SKM-1 (cell line): ENCODE measurements around the gene DPP3.
A peak's percentile ranks its signal among the peaks of the same experiment; 100 is the strongest.
"Not testable (repeated sequence)": the region's sequence is repeated elsewhere in the genome, so short reads cannot be mapped to it uniquely, and the experiment has no call there.

Experiments used
- DNase-seq: peaks from one replicate; lab custom pipeline; 2025; ENCODE audit not compliant: unreplicated experiment; lab: John Stamatoyannopoulos, UW

The DPP3 gene

DNA sequence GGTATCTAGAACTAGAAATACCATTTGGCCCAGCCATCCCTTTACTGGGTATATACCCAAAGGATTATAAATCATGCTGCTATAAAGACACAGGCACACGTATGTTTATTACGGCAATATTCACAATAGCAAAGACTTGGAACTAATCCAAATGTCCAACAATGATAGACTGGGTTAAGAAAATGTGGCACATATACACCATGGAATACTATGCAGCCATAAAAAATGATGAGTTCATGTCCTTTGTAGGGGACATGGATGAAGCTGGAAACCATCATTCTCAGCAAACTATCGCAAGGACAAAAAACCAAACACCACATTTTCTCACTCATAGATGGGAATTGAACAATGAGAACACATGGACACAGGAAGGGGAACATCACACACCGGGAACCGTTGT is 16.1 kb upstream of the DPP3 start:
- not testable (repeated sequence) for DNase-seq

DNA sequence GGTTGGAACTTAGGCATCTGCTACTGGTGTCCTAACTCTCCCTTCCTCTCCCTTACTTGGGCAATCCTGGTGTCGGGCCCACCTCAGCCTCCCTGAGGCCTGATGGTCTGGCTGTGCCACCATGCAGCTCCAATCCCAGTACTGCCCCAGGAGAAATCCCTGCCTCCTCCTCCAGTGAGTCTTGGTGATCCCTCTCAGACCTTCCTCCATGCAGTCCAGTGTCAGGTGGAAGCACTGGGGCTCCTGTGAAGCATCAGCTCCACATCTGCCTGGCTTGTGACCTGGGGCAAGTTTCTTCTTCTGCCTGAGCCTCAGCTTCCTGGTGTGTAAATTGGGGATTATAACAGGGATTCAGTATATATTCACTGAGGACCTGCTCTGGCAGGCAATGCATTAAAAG is 15.3 kb upstream of the DPP3 start:
- DNase-seq = no peak

DNA sequence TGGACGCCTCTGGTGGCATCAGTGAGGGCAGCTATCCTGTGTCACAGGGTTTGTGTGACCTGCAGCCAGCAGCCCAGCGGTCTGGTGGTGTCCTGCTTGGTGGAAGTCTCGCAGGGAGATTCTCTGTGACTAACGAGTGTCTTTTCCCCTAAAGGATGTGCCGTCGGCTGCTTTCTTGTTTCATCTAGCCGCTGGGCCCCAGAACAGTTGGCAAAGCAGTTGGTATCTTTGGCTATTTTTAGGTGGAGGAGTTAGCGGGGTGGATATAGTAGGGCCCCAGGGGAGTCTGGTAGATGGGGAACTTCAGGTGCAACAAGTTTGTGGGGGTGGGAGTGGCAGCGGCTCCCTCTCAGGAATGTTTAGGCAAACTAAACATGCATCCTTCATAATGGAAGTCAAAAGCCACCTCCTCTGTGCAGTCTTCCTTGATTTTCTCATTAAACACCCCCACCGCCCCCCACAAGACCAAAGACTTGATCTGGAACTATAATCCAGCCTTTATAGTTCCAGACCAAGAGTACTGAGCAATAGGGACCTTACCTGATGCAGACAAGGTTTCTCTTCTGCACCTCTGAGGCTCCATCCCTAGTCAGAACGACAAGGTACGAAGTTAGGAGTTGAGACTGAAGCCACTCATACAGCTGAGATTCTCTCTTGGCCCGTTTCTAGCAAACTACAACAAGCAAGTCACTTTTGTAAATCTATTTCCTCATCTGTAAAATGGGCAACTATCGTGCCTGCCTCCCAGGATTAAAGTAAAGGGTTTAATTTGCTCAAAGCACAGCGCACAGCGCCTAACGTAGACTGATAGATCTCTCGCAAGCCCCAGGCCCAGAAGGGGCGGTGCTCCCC is 14.6 kb upstream of the DPP3 start:
- no peak for DNase-seq

DNA sequence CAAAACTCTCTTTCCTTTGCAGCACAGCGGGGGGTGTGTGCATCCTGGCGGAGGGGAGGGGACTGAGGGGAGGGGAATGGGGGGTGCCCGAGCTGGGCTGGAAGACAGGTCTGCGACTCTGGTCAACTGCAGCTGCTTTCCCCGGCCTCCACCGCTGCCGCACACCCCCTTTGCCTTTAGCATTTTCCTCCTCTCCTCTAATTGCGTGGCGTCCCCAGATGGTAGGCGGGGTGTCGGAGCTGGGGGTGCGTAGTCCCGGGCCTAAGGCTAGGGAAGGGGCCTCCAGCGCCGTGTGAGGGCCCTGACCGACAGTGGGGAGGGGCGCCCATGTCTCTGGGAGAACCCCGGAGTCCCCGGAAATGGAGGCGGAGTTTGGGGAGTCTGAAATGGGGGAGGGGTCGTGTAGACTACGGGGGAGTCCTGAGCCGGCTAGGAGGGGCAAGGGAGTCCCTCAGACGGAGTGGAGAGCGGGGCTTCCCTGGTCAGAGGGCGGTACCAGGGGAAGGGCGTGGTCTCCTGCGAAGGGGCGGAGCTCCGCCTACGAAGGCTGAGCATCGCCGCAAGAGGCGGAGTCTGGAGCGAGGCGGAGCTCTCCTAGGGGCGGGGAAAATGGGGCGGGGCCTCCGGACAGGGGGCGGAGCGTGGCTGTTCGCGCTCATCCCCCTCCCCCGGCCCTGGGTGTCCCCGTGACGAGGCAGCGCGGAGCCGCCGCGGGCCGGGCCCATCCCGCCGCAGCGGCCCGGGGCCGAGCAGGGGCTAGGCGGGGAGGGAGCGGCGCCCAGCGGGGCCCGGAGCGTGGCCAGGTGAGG is 13.8 kb upstream of the DPP3 start, which contains the start of gene PELI3:
PELI3 (plus strand) TSS at position 681 of the 809 bp plus-strand sequence. CDS start 1,224 bp downstream, outside the sequence.
- DNase-seq = peak; percentile 76

DNA sequence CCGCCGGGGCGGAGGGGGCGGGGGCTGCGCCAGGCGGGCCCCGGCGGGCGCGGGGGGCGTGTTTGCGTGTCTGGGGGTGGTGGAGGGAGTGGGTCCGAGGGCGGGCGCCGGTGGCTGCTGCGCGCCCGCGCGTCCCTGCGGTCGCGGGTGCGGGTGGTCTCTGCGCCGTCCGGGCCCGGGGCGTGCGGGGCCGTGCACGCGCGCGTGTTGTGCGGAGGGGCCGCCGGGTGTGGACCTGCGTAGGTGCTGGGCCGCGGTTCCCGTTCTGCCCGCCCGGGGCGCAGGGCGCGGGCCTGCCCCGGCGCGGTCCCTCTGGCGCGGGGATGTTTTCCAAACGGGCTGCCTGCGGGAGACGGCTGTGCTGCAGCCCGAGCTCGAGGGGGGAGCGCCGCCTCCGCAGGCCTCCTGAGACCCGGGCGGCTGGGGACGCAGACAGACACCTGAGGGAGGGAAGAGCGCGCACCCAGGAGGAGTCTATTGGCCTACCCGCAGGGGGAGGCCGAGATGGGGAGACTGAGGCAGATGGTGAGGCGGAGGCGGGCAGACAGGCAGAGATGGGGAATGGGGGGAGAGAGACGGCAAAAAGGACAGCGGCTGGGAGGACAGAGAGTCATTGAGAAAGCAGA is 13.1 kb upstream of the DPP3 start:
- DNase-seq = no peak

DNA sequence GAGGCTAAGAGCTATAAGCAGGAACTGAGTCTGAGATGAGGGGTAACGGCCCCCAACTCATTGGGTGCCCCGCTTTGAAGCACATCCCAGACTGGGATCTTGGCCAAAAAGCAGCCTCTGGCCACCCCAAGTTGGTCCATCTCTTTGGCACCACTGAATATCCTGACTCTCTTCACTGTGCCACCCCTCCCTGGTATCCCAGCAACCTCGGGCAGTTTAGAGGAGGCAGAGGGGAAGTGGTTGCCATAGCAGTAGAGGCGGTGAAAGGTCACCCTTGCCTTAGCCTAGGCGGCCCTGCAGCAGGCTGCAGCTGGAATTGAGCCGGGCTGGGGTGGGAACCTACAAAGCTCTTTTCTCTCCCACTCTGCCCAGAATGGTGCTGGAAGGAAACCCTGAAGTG is 12.5 kb upstream of the DPP3 start:
- DNase-seq = peak; percentile 51

DNA sequence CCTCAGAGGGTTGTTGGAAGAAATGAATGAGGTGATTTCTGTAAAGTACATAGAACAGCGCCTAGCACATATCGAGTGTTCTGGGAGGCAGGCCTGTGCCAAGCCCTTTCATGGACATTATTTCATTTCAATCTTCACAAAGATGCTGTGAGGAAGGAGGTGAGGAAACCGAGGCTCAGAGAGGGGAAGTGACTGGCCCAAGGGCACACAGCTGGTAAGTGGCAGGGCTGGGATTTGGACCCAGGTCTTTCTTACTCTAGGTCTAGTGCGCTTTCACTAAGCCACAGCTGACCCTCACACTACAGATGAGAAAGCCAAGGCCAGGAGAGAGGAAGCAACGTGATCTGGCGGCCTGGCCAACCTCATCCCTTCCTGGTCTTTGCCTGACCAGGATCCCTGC is 11.5 kb upstream of the DPP3 start:
- DNase-seq = no peak

DNA sequence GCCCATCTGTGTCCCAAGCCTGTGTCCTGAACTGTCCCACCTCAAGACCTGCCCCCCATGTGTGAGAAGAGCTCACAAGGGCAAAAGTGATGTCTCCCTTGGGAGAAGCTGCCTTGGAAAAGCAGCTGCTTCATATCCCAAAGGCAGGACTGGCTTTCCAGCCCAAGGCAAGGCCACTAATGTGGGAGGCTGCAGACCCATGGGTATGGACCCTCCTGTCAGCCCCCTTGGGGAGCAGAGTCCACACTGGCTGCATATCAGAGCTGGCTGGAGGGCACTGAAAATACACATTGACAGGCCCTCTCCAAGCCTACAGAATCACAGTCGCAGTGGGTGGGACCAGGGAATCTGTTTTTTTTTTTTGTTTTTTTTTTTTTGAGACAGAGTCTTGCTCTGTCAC is 10.8 kb upstream of the DPP3 start:
- no peak for DNase-seq

DNA sequence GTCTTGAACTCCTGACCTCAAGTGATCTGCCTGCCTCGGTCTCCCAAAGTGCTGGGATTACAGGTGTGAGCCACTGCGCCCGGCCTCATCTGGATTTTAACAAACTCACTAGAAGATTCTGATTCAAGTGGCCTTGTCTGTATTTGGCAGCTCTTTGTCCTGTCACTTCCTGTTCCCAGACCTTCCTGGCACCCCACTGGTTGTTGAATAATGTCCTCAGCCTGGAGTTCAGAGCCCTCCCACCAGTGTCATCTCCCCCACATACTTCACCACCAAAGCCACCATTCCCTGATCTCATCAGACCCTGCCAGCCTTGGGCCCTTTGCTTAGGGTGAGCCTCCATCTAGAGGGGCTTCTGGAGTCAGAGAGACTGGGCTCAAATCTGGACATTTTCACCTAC is 10.2 kb upstream of the DPP3 start:
- no peak for DNase-seq

DNA sequence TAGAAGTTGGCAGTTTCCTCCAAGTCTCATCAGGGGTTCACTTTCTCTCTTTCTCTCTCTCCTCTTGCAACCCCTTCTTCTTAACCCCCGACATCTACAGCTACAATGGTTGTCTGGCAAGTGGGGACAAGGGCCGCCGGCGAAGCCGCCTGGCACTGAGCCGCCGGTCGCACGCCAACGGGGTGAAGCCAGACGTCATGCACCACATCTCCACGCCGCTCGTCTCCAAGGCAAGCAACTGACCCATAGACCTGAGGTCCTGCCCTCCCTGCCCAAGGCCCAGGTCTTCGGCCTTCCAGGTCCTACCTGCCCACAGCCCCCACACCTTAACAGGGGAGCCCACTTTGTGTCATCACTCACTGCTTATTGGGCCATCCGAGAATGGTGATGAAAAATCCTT is 9.1 kb upstream of the DPP3 start:
- DNase-seq = no peak

DNA sequence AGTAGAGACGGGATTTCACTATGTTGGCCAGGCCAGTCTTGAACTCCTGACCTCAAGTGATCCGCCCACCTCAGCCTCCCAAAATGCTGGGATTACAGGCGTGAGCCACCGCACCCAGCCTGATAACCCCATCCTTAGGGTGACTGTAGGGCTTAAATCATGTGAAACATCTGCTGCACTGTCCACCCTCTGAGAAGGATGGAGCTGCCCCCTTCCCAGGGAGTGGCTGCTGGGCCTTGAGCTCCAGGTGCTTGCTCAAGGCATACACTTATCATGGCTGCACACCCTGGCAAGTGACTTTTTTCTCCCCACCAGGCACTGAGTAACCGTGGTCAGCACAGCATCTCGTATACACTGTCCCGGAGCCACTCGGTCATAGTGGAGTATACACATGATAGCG is 8.2 kb upstream of the DPP3 start:
- no peak for DNase-seq

DNA sequence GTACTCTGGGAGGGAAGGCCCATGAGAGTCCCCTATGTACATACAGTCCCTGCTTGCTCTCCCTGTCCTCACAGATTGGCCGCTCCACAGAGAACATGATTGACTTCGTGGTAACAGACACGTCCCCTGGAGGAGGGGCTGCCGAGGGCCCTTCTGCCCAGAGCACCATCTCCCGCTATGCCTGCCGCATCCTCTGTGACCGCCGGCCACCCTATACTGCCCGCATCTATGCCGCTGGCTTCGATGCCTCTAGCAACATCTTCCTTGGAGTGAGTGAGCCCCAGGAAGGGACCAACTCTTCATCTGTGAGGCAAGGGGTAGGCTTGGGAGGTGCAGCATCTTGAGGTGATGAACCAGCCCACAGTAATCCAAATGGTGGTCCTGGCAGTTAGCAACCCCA is 7.1 kb upstream of the DPP3 start:
- DNase-seq = no peak

DNA sequence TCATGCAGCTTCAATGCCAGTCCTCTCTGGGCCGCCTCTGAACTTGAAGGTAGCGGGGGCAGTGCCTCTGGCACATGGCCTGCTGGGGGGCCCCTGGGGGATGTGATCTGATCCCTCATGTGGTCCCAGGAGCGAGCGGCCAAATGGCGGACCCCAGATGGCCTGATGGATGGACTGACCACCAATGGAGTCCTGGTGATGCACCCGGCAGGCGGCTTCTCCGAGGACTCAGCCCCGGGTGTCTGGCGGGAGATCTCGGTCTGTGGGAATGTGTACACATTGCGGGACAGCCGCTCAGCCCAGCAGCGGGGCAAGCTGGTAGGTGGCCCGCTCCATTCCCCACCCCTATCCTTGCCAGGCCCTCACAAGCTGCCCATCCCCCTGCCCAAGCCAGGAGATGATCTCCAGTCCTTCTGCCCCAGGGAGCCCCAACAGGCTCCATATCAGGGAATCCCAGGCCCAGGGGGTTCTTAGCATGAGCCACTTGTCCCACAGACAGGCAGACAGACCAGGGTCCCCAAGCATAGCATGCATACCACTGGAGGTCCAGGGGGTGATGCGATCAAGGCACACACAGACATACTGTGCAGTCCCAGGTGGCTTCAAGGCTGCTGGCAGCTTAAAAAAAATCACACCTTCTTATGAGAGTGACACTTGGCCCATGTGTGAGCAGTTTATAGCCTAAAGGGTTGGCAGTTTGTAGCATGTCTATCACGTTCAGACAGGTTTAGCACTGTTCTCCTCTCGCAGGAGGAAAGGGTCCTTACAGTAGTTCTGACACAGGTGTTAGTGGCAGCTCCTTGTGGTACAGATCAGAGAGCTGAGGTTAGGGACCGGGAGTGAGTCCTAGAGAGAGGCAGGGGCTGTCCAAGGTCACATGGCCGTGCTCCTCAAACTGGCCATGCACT is 6.4 kb upstream of the DPP3 start:
- DNase-seq = no peak

DNA sequence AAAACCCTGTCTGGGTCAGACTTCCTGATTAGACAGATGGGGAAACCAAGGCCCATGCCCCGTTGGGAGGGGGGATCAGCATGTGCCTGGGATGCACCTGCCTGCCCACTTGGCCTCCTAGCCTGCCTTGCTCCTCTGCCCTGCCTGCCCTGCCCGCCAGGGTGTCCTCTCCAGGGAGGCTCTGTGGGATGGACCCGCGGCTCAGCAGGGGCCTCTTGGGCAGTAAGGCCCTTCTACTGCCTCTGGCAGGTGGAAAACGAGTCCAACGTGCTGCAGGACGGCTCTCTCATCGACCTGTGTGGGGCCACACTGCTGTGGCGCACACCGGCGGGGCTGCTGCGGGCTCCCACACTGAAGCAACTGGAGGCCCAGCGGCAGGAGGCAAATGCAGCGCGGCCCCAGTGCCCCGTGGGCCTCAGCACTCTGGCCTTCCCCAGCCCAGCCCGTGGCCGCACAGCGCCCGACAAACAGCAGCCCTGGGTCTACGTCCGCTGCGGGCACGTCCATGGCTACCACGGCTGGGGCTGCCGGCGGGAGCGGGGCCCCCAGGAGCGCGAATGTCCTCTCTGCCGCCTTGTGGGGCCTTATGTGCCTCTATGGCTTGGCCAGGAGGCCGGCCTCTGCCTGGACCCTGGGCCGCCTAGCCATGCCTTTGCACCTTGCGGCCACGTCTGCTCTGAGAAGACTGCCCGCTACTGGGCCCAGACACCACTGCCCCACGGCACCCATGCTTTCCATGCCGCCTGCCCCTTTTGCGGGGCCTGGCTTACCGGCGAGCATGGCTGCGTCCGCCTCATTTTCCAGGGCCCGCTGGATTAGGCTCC is 4.7 kb upstream of the DPP3 start:
- DNase-seq = no peak

DNA sequence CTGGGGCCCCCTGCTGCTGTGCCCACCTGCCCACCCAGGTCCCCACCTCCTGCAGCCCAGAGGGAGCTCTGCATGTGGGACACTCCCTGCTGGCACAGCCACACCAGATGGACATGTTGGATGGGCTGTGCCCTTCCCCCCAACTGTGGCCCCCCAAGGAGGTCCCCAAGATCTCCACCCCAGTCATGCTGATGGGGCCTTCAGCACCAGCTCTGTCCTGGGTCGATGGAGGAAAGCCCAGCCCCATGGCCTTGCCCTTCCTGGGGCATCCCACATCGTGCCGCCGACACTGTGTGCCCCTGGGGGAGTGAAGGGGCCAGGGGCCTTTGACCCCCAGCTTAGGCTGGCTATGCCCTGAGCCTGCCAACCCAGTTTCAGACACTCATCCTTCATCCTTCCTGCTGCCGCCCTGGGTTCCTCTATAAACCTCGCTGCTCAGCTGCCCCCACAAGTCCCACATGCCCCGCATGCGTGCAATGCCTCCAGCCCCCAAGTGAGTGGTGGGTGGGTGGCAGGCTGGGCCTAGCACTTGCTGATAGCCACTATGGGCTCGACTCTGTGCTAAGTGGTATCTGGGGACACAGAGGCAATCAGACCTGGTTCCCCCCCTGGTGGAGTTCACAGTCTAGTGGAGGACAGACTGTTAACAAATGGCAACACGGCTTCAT is 3.9 kb upstream of the DPP3 start:
- DNase-seq = no peak

DNA sequence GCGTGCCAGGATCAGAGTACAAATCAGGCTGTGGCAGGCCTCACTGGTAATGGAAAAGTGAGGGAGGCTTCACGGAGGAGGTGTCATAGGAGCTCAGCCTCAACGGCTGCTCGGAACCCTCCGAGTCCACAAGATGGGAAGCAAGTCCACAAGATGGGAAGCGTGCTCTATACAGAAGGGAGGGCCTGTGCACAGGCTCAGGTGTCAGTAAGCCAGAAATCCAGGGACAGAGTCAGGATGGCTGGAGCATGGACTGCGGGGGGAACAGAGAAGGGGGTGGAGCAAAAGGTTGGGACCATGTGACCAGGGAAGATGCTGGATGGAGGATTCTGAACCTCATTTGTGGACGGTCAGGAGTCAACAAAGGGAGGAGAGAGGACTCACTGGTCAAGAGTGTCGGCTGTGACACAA is 3.4 kb upstream of the DPP3 start:
- DNase-seq = no peak

DNA sequence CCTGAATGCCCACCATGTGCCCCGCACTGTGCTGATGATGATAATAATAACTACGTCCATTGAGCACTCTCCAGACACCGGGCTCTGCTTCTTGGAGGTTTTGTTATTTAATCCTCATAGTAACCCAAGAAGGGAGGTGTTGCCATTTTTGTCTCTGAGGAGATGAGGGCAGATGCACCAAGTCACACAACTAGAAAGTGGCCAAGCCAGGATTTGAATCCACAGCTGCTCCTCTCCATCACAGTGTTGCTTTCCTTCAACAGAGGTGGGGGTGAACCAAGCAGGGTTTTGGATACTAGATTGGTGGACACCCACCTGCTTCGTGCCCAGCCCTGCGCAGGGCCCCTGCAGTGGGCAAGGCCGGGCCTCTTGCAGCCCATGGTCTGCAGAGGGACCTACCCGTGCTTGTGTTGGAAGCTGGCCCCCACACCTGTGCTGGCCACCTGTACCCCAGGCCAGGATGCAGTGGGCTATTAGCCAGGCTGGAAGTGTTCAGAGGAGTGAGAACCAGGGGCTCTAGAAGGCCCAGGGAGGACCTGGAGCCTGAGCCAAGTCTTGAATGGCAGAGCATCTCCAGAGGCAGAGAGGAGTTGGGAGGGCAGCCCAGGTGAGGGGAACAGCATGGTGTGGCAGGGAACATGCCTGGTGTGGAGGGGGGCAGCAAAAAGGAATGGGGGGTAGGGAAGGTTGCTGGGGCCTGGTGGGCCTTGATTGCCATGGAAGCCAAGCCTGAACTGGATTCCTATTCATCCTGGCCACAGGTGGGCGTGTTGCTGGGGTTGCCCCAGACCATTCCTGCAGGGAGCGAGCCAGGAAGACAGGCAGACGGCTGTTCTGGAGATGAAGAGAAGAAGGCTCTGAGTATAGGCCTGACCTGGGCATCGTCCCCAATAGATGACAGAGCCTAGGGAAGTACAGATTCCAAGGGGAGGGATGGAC is 2.7 kb upstream of the DPP3 start:
- no peak for DNase-seq

DNA sequence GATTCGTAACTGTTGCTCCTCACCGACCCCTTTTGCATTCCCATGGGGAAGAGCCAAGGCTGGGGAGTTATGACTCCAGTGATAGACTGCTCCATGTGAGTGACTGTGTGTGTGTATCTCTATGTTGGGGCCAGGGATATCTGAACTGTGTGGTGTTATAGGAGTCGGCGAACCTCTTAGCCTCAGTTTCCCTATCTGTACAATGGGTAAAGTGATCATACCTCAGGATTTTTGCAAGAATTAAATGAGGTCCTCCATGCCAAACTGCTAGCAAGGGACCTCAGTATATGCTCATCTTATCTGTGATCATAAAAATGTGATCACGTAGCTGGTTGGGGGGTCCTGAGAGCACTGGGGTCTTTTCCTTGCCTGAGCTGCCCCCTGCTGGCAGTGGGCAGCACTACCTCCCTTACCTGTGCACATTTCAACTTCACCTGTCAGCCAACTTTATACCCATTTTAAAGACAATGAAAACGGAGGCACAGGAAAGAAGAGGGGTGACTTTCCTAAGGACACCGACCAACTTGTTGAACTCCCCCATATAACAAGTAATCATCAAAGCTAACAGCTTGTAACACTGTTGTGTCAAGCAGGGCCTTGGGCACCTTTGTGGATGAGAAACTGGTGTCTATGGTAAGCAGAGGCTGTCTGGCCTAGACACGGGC is 1.4 kb upstream of the DPP3 start:
- DNase-seq = no peak
